PC-3 (cell line): ENCODE measurements around the gene PLA2G7.

Source experiments
- EZH2 ChIP-seq: fragments of 300-600 bp; sonication (generic); IDR thresholded peaks from one replicate; pipeline ENCODE4 v1.6.1; 2017; ENCODE audit warnings: antibody characterized with exemption, mild to moderate bottlenecking, low read length; ENCODE audit not compliant: unreplicated experiment
- TF ChIP-seq, protein P1 (sequence below): fragments of 300-600 bp; sonication (generic); conservative IDR thresholded peaks from 2 replicates; pipeline ENCODE4 v1.5.1; 2017; ENCODE audit warnings: antibody characterized with exemption, low read depth, mild to moderate bottlenecking, low read length

DNA sequence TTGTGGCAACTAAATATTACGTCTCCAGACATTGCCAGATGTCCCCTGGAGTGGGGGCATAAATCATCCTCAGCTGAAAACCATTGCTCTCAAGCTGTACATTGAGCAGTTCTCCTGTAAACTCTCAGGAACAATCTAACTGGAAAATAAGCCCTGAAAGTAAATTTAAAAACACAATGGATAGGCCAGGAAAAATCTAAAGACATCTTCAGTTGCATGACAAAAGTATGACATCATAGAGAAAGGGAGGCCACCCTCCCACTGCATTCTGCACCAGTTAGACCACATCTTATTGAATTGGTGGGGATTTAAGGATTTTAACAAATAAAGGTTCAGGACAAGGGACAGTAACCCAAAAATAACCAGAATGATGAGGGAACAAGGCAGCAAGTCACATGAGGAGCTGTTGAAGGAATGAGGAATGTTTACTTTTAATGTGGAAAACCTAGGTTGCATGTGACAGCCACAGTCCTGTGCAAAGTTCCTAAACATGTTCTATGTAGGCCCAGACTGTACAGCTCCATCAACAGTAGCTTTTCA is 5.3 kb downstream of the PLA2G7 start:
- TF ChIP-seq, protein P1, sequence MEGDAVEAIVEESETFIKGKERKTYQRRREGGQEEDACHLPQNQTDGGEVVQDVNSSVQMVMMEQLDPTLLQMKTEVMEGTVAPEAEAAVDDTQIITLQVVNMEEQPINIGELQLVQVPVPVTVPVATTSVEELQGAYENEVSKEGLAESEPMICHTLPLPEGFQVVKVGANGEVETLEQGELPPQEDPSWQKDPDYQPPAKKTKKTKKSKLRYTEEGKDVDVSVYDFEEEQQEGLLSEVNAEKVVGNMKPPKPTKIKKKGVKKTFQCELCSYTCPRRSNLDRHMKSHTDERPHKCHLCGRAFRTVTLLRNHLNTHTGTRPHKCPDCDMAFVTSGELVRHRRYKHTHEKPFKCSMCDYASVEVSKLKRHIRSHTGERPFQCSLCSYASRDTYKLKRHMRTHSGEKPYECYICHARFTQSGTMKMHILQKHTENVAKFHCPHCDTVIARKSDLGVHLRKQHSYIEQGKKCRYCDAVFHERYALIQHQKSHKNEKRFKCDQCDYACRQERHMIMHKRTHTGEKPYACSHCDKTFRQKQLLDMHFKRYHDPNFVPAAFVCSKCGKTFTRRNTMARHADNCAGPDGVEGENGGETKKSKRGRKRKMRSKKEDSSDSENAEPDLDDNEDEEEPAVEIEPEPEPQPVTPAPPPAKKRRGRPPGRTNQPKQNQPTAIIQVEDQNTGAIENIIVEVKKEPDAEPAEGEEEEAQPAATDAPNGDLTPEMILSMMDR: no peak
- TF ChIP-seq EZH2: no peak
